C1 segment of cervical spinal cord (tissue), 14 donors: ENCODE data around the gene GPS2.
"Not testable (repeated sequence)": the region's sequence is repeated elsewhere in the genome, so short reads cannot be mapped to it uniquely, and the experiment has no call there.

Experiments
- DNase-seq, 14 donors: peaks; one replicate each; lab custom pipeline; 2025; lab: John Stamatoyannopoulos, UW

Gene GPS2

DNA sequence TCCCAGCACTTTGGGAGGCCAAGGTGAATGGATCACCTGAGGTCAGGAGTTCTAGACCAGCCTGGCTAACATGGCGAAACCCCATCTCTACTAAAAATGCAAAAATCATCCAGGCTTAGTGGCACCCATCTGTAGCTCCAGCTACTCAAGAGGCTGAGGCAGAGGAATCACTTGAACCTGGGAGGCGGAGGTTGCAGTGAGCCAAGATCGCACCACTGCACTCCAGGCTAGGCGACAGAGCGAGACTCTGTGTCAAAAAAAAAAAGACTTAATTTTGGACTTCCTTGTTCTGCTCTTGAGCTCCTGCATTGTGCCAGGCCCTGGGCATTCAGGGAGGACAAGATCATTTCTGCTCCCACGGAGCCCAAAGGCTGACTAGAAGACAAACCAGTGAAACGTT lies 22.4 kb upstream of the GPS2 start:
- DNase-seq, result not testable (repeated sequence)

DNA sequence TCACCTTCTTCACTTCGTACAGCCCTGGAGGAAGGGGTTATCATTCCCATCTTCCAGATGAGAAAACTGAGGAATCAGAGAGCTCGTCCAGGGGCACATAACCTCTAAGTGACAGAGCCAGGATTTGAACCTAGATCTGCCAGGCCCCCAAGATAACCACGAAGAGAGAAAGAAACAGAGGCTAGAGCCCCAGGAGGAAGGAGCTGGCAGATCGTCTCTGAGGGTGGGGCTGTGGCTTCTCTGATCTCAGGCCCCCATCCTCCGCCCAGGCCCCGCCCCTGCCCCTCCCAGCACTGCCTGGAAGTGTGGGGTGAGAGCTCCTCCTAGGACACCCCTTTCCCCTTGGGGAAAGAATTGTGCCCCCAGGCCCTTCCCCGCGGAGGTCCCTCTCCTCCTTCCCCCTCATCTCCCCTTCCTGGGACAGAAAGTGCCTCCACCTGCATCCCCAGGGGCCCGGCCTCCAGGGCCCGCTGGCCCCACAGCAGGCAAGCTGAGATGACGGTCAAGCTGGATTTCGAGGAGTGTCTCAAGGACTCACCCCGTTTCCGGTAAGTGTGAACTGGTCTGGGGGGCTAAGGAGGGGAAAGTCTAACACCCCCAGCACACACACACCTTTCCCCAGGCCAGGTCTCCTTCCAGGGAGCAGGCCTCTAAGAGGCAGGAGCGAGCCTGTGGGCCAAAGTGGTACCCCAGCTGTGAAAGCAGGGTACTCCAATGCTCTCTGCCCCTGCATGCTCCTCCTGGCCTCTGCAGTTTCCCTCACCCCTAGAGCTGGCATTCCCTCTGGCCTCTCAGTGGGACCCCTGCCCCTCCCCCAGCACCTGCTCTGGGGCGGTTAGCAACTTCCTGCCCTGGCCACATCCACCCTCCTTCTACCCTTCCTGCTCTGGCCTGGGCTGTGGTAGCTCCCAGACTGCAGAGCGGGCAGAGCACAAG lies 21.3 kb upstream of the GPS2 start, which contains the start of gene ACAP1:
Gene ACAP1, plus strand, starts transcription at position 290 of the 936 bp plus-strand sequence. Its CDS starts 206 bp downstream, at position 496.
- no peak for DNase-seq

DNA sequence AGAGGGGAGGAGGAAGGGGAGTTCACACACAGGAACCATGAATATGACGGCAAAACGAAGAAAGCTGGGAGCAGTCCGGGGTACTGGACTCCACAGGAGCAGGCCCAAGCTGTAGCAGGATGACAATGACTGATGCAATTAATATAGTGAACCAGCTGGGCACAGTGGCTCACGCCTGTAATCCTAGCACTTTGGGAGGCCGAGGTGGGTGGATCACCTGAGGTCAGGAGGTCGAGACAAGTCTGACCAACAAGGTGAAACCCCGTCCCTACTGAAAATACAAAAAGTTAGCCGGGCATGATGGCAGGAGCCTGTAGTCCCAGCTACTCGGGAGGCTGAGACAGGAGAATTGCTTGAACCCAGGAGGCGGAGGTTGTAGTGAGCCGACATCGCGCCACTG lies 20.6 kb upstream of the GPS2 start:
- not testable (repeated sequence) for DNase-seq

DNA sequence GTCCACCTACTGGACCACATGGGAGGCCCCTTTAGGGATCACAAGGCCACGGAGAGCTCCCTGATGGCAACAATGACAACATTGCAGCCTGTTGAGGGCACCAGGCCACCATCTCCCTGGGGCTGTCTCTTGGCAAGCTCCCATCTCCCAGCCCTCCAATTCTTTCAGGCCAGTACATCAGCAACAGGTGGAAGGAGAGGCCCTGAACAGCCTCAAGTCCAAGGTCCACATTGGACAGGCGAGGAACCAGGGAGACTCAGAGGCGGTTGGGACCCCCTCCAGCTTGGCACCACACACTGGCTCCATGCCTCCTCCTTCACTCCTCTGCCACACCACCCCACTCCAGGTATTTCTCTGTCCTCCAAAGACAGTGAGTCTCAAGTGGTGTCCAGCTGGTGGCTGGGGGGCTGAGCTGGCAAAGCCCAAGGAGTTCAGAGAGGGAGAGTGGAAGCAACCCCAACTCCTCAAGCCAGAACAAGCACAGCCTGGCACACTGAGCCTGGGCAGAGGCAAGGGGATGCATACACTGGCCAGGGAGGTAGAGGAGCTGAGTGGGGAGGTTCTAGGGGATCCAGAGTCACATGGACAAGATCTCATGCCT lies 19.9 kb upstream of the GPS2 start:
- no peak for DNase-seq

DNA sequence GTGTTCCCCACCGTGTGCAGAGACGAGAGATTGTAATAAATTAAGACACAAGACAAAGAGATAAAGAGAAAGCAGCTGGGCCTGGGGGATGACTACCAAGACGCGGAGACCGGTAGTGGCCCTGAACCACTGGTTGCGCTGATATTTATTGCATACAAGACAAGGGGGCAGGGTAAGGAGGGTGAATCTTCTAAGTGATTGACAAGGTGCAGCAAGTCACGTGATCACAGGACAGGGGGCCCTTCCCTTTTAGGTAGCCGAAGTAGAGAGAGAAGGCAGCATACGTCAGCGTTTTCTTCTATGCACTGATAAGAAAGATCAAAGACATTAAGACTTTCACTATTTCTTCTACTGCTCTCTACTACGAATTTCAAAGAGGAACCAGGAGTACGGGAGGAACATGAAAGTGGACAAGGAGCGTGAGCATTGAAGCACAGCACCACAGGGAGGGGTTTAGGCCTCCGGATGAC lies 17.5 kb upstream of the GPS2 start:
- DNase-seq, result not testable (repeated sequence)

DNA sequence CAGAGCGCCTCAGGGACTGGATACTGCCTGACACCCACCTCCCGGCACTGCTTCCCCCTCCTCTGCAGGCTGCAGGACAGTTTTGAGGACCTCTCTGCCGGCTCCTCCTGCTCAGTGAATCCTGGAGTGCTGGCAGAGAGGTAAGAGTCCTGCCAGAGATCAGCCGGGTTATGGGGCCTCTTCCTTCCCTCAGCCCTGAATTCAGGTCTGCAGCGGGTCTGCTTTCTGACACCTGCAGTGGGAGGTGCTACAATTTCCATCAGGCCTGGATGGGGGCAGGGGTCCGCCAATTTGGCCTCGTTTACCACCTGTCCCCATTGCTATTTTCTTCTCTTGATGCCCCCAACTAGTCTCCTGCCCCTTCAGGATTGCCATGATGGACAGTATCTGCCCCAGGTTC lies 17.0 kb upstream of the GPS2 start:
- no peak for DNase-seq

DNA sequence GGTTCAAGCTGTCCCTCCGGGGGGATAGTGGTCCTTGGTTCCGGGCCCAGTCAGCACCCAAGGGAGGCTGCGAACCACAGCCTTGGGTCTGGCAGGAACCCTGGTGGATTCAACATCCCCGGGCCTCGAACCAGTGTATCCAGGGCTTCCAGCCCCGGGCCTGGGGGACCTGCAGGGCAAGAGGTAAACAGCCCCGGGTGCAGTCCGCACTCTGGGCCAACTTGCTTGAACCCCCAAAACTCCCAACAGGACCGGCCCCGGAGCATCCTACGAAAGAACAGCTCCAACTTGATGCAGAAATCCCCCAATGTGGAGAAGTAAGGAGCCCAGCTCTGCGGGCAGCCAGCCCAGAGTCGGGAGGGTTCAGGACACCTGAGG lies 15.5 kb upstream of the GPS2 start:
- no peak for DNase-seq

DNA sequence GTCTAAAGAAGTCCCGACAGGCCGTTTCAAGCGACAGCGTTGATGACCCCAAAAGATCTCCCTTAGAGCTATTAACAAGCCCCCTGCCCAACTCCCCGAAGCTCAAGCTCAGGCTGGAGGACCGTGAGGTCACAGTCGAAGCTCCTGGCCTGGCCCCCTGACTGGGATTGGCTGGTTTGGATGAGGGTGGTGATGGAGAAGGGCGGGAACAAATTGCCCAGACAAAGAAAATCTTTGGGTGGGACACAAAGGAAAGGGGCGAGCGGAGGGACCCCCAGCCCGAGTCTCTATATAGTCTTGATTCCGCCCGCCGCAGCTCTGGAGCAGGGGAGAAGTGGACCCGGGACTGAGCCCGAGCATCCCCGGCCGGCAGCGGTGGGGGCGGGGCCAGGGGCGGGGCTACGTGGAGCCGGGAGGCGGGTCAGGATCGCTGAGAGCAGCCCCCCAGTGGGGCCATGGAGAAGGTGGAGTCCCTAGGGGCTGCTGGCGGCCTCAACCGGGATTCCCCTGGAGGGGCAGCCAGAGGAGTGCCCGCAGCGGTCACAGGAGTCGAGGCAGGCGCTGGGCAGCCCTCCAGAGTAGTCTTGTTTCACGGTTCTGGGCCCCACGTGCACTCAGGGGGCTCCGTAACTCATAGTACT lies 15.0 kb upstream of the GPS2 start:
- peak in 13 of 14 donors; percentile 40 to 90 (median 84) for DNase-seq

DNA sequence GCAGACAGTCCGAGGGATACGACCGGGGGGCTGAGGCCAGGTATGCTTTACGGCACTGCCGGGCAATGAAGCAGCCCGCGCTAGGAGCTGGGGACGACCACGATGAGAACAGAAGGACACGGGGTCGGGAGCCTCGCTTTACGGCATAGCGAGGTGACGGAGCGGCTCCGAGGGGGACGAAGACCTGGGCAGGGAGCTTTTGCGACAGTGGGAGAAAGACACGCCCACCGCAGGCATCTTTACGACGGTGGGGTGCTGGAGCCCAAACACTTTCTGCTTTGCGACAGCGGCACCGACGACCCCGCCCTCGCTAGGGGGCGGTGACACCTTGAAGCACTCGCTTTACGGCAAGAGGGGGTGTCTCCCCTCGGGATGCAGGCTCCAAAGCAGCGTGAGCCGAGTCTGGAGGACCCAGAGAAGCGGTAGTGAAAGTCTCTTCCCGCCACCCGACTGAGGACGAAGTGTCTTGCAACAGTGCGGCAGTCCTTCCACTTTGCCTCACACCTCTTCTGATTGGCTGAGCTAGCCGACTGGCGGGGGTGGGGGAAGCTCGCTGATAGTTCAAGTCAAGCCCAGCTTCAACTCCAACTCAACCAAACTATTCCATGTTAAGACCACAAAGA lies 14.3 kb upstream of the GPS2 start:
- DNase-seq, result peak; percentile 89 to 99 (median 96)

DNA sequence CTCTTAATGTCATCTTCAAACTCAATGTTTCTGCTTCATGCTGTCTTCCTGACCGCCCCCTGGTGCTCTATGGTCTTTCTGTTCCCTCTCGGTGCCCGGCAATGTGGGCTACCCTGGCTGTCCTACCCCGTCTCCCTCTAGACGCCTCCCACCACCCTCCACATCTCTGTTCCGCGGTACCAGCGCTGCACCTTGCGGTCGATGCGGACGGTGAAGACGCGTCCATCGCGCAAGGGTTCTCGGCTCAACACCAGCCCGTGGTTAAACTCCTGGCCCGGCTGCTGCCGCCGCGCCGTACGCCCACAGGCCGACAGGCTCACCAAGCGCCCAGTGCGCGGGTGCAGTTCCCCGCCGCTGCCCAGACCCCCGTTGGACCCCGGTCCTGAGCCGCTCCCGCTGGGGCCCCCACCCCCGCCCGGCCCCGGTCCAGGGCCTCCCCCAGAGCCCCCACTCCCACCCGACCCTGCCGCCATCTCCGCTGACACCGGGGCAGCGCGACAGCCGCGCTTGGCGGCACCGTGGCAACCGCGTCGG lies 13.7 kb upstream of the GPS2 start, which contains the start of gene NEURL4:
Gene NEURL4, minus strand, starts transcription at position 496 of the 534 bp plus-strand sequence. Its CDS starts 23 bp downstream, at position 473.
- DNase-seq, result no peak

DNA sequence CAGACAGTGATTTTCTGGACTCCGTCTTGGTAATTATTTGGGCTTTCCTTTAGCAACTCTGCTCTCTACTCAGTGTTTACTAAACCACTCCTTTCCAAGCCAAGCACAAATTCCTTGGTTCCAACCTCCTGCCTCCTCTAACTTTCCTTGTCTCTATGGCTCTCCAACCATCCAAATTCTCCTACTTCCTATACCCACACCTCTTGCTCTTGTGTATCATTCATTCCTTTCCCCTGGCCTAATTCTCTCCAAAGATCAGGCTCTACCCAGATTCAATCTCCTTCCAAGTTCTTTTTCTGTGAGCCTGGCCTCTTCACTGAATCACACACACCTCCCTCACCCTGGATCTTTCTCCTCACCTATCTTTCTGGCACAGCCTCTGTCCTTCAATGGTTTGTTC lies 12.8 kb upstream of the GPS2 start:
- DNase-seq, result no peak

DNA sequence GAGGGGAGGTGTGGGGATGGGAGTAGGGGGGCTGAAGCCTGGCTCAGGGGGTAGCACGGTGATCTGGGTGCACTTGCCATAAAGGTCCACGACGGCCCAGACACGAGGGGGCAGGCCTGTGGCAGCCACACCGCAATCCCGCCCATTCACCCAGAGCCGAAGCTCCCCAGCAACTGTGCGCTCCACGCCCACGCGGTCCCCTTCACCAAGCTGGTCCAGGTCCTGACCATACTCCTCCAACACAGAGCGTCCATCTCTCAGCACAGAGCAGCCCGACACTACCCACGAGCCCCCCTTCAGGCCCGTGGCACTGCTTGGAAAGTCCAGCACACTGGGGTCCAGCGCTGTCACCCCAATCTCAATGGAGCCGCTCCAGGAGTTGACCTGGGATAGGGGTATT lies 12.3 kb upstream of the GPS2 start:
- no peak for DNase-seq

DNA sequence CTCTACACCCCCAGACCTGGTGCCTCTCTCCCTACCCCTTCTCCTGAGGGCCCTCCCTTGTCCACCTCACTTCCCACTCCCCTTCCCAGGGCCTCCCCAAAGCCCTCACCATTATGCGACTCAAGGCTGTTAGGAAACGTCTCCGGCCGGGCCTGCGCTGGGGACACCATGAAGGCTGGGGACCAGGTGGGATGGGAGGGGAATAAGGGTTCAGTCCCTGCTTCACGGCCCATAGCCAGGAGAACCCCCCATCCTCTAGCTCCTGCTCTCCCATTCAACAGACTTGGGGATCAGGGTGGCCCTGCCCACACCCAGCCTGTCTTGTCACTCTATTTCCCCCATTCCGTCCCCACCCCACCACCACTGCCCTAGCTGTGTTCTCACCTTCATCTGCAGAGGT lies 11.9 kb upstream of the GPS2 start:
- no peak for DNase-seq

DNA sequence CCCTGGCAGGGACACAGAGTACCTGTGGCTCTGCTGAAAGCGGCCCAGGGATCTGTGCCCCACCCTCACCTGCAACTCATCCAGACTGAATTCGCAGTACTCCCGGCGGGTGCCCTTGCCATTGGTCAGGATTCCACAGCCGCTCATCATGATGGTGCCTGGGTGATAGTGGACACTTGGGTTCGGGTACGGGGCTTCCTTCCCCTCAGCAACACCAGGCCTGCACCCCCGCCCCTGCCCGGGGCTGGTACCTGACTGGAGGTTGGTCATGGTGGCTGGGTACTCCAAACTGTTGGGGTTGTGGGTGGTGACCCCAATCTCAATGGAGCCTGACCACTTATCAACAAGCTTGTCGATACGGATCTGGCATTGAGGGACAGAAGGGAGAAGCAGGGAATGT lies 11.0 kb upstream of the GPS2 start:
- no peak for DNase-seq

DNA sequence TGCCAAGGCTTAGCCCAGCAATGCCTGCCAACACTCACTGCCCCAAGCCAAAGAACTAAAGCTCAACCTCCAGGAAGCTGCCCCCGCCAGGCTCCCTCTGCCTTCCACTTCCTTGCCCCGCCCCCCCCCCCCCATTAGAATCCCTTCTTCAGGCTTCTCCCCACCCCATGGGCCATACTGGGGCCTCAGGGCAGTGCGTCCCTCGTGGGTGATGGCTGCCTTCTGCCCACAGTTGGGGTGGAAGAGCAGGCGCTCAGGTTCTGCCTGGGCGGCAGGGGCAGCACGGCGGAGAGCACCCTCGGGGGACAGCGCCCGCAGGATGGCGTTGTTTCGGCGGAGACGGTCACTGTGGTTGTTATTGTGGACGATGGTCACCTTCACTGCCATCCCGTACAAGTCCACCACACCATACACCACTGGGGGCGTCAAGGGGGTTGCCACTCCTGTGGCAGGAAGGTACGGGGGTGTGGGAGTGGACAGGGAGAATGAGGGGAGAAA lies 9.9 kb upstream of the GPS2 start:
- DNase-seq, result no peak

DNA sequence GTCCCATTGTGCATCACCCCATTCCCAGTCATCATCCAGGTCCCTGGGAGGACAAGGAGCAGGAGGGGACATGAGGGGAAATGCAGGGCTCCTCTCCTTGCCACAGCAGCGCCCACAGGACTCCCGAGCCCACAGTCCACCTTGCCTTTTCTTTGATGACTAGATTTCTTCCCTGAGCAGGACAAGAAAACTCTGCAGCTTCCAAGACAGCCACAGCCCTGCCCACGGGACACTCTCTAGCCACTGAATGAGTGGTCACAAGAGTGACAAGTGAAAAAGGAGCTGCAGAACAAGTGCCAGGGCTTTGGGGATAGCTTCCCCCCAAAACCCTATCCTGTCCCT lies 9.2 kb upstream of the GPS2 start:
- DNase-seq, result no peak

DNA sequence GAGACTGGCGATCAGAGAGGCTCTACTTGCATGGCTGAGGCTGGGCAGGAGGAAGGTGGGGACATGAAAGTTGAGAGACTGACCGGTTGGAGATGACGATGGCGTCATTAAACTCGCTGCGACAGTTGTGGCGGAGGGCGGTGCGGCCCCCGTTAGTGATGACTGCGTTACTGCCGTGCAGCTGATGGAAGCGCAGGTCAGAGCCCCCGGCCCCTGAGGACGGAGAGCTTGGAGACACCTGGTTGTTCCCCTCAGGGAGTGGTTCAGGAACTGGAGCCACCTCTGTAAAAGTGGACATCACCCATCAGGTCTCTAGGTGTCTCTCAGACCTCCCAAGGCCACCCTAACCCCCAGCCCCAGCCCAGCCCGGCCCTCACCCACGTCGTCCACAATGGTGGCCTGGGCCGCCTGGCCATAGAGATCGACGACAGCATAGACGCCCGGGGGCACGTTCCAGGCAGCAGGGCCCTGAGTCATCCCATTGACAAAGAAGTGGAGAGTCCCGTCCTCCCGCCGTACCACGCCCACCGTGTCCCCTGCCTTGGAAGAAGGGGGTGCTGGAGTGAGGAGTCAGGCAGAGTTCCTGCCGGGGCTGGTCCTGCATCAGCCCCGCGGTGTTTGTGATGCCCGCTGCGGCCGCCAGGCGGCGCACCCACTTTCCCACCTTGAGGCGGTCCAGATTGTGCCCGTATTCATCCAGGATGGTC lies 8.7 kb upstream of the GPS2 start:
- peak in 2 of 14 donors; percentile 10 to 23 for DNase-seq

DNA sequence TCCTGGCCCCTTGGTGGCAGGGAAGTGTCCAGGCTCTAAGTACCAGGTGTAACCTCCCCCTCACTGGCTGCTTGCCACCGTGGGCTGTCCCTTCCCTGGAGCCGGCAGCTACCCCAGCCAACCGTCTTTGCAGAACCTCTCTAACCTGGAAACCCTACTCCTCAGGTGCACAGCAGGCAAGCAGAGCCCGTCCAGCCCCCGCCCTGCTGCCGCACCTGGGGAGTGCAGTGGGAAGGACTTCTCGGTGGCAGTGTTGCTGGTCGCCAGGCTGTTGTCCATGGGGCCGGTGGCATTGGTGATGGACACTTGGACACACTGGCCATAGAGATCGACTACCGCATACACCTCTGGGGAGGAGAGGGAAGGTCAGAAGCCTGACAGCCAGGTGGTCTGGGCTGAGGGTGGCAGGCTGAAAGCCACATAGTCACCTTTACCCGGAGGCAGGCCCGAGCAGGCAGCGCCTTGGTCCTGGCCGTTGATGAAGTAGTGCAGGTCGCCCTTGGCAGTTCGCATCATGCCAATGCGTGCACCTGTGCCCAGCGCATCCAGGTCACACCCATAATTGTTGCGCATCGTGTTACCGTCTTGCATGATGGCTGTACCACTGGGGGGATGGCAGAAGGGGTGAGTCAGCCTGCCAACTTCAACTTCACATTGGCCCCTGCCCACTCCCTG lies 7.5 kb upstream of the GPS2 start:
- DNase-seq, result no peak

DNA sequence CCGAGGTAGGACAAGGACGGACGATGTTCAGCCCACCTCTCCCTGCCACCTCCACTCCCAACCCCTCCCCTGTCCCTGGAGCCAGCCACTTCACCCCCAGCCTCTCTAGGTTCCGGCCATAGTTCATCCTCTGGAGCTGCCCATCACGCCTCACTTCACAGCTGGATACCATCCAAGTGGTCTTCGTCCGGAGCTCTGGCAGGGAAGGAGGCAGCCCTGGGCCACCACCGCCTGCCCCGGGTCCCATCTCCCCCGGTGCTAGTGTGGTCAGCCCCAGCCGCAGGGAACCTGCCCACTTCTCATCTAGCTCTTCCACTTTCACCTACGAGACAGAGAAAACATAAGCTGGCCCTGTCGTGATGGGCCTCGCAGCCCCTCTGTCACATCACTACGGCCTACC lies 6.3 kb upstream of the GPS2 start:
- no peak for DNase-seq
